CD14-positive monocyte (primary cell): ENCODE data around the gene PHF21B. TPM values are rescaled to one million over a fixed set of nuclear protein-coding genes. Genes with fewer than 3 reads are reported as not detected.

ENCODE experiments used
- DNase-seq, 3 donors: peaks; one replicate each; pipeline ENCODE4 v3.0.0-alpha.2; 2011 to 2022
- H2AFZ ChIP-seq: 2 replicates; pipeline ENCODE4 v1.6.0; 2012; ENCODE audit warnings: mild to moderate bottlenecking, low read depth, low read length, inconsistent platforms; ENCODE audit not compliant: insufficient read depth, poor library complexity, severe bottlenecking
- H3K27ac ChIP-seq, 2 donors: 1 replicate in 1 of 2; 2 replicates in 1 of 2; pipeline ENCODE4 v1.5.1; 2012 to 2013; ENCODE audit warnings: low read length in 2 of 2, control low read depth in 1 of 2, inconsistent platforms in 1 of 2, low read depth in 1 of 2, mild to moderate bottlenecking in 1 of 2
- H3K27me3 ChIP-seq, 2 donors: one replicate each; pipeline versions ENCODE4 v1.6.0 to v1.6.1; 2011 to 2013; ENCODE audit warnings: low read length in 2 of 2; ENCODE audit not compliant: control insufficient read depth in 2 of 2, insufficient read depth in 2 of 2
- H3K36me3 ChIP-seq, 2 donors: replicated peaks in 1 of 2; 1 replicate in 1 of 2; 2 replicates in 1 of 2; pipeline versions ENCODE4 v1.5.1 to v1.6.1; 2012 to 2013; ENCODE audit warnings: low read length in 2 of 2, control low read depth in 1 of 2, inconsistent platforms in 1 of 2, mild to moderate bottlenecking in 1 of 2; ENCODE audit not compliant: insufficient read depth in 2 of 2, control insufficient read depth in 1 of 2
- H3K4me1 ChIP-seq, 2 donors: 1 replicate in 1 of 2; 2 replicates in 1 of 2; pipeline versions ENCODE4 v1.5.1 to v1.6.1; 2012 to 2013; ENCODE audit warnings: low read length in 2 of 2, control low read depth in 1 of 2, inconsistent platforms in 1 of 2, mild to moderate bottlenecking in 1 of 2, moderate library complexity in 1 of 2; ENCODE audit not compliant: insufficient read depth in 2 of 2, control insufficient read depth in 1 of 2
- H3K4me2 ChIP-seq: replicated peaks from 2 replicates; pipeline ENCODE3; 2012; ENCODE audit warnings: low read length, moderate library complexity, mild to moderate bottlenecking; ENCODE audit not compliant: poor library complexity, severe bottlenecking; ENCODE audit errors: extremely low read depth
- H3K4me3 ChIP-seq, 3 experiments: fragments of 200-600 bp in 1 of 3; sonication (generic) in 1 of 3; replicated peaks in 1 of 3; 1 replicate in 2 of 3; 2 replicates in 1 of 3; pipeline ENCODE4 v1.5.1; 2011 to 2013; ENCODE audit warnings: low read length in 3 of 3, mild to moderate bottlenecking in 3 of 3, control low read depth in 2 of 3, low read depth in 2 of 3, inconsistent platforms in 1 of 3, moderate library complexity in 1 of 3
- H3K79me2 ChIP-seq: 2 replicates; pipeline ENCODE4 v1.6.0; 2012; ENCODE audit warnings: mild to moderate bottlenecking, control low read depth, inconsistent platforms, low read length, moderate library complexity; ENCODE audit not compliant: insufficient read depth
- H3K9ac ChIP-seq: 2 replicates; pipeline ENCODE4 v1.6.0; 2017; ENCODE audit warnings: low read length, mild to moderate bottlenecking; ENCODE audit not compliant: insufficient read depth, poor library complexity, severe bottlenecking
- H3K9me3 ChIP-seq, 2 donors: replicated peaks in 1 of 2; 1 replicate in 1 of 2; 2 replicates in 1 of 2; pipeline versions ENCODE4 v1.5.1 to v1.6.1; 2012 to 2013; ENCODE audit warnings: low read length in 2 of 2, control low read depth in 1 of 2; ENCODE audit not compliant: control insufficient read depth in 1 of 2, insufficient read depth in 1 of 2
- H4K20me1 ChIP-seq: 2 replicates; pipeline ENCODE4 v1.6.0; 2012; ENCODE audit warnings: mild to moderate bottlenecking, low read length, control low read depth, moderate library complexity; ENCODE audit not compliant: insufficient read depth
- H3K27ac Mint-ChIP-seq, 7 donors: one replicate each; pipeline ENCODE4 v1.8.0; 2020; ENCODE audit warnings: mild to moderate bottlenecking in 7 of 7, mixed read lengths in 7 of 7, moderate library complexity in 6 of 7, inconsistent platforms in 2 of 7
- H3K27me3 Mint-ChIP-seq, 3 donors: one replicate each; pipeline ENCODE4 v1.8.0; 2021 to 2022; ENCODE audit warnings: low read depth in 3 of 3, mild to moderate bottlenecking in 3 of 3, mixed read lengths in 3 of 3, moderate library complexity in 3 of 3, inconsistent platforms in 1 of 3
- H3K36me3 Mint-ChIP-seq, 2 donors: one replicate each; pipeline ENCODE4 v1.8.0; 2020; ENCODE audit warnings: mixed read lengths in 2 of 2, inconsistent platforms in 1 of 2, mild to moderate bottlenecking in 1 of 2
- H3K4me1 Mint-ChIP-seq: one replicate; pipeline ENCODE4 v1.8.0; 2020; ENCODE audit warnings: mild to moderate bottlenecking, mixed read lengths
- H3K4me3 Mint-ChIP-seq, 2 donors: one replicate each; pipeline ENCODE4 v1.8.0; 2020; ENCODE audit warnings: mild to moderate bottlenecking in 2 of 2, mixed read lengths in 2 of 2, moderate library complexity in 1 of 2
- H3K9me3 Mint-ChIP-seq, 7 donors: one replicate each; pipeline ENCODE4 v1.8.0; 2020 to 2022; ENCODE audit warnings: mixed read lengths in 7 of 7, mild to moderate bottlenecking in 6 of 7, moderate library complexity in 6 of 7, inconsistent platforms in 2 of 7
- WGBS: methylation state at CpG from one replicate; pipeline ENCODE4 v1.1.5; 2013; ENCODE audit warnings: missing lambda C conversion rate; ENCODE audit not compliant: insufficient coverage; 5-methylcytosine and 5-hydroxymethylcytosine counted together
- intact Hi-C, 2 donors: fragments of 100-400 bp; cut with micrococcal nuclease; formaldehyde crosslinking; loops; one replicate each; pipeline versions ENCODE4 v1.15.0 to v1.15.1; 2023
- polyA plus RNA-seq, 3 donors: library from polyadenylated mRNA; depleted of rRNA in 1 of 3; unstranded in 2 of 3; stranded (reverse) in 1 of 3; fragments of 300-500 nt in 2 of 3; fragments of >200 nt in 1 of 3; fragmentation: Illumina TruSeq in 2 of 3; gene quantifications; 1 replicate in 2 of 3; 2 replicates in 1 of 3; pipeline ENCODE4 v1.2.3, GENCODE V29; 2012 to 2021
- TF ChIP-seq, protein P1 (sequence below): fragments of 200-600 bp; IDR thresholded peaks from one replicate; pipeline ENCODE4 v1.8.0; 2022; ENCODE audit warnings: antibody characterized with exemption, mild to moderate bottlenecking

The PHF21B gene
- polyA plus RNA-seq, 3 donors, result not detected

DNA sequence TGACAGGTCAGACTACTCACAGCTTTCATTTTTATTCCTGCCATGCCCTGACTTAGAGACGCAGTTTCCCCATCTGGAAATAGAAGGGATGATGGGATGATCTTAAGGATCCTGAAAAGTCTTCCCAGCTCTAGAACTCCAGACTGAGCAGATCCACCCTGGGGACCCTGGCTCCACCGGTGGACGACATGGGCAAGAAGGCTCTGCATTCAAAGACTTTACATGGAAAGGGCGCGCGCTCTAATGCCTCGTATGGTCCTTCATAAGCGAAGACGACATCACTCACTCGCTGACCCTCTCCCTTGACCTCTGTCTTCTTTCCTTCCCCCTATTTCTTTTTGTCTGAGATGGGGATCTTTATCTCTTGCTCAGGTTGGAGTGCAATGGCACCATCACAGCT is 24.4 kb upstream of the PHF21B start:
- H3K4me2 ChIP-seq, result no peak overlapping the region
- intact Hi-C loops, result no loop called here
- TF ChIP-seq, protein P1, sequence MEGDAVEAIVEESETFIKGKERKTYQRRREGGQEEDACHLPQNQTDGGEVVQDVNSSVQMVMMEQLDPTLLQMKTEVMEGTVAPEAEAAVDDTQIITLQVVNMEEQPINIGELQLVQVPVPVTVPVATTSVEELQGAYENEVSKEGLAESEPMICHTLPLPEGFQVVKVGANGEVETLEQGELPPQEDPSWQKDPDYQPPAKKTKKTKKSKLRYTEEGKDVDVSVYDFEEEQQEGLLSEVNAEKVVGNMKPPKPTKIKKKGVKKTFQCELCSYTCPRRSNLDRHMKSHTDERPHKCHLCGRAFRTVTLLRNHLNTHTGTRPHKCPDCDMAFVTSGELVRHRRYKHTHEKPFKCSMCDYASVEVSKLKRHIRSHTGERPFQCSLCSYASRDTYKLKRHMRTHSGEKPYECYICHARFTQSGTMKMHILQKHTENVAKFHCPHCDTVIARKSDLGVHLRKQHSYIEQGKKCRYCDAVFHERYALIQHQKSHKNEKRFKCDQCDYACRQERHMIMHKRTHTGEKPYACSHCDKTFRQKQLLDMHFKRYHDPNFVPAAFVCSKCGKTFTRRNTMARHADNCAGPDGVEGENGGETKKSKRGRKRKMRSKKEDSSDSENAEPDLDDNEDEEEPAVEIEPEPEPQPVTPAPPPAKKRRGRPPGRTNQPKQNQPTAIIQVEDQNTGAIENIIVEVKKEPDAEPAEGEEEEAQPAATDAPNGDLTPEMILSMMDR, result no peak
- H2AFZ ChIP-seq, result no peak overlapping the region
- Mint-ChIP-seq H3K4me3 (no peak overlapping the region), H3K4me1 (no peaks in the 10 kb centered on the region), H3K9me3 (peaks cover 9 to 21% (median 16%) of the 10 kb centered on the region in 7 donors), H3K27me3 (peaks cover 0 to 12% (median 5%) of the 10 kb centered on the region in 3 donors), H3K27ac (no peak overlapping the region), H3K36me3 (no peaks in the 10 kb centered on the region)
- peaks cover 0 to 2% of the 10 kb centered on the region in 2 donors for H3K27me3 ChIP-seq
- no peak overlapping the region for H3K27ac ChIP-seq
- H3K4me1 ChIP-seq, result no peaks in the 10 kb centered on the region
- no peaks in the 10 kb centered on the region for H3K79me2 ChIP-seq
- no peak overlapping the region for H3K9ac ChIP-seq
- H4K20me1 ChIP-seq, result no peaks in the 10 kb centered on the region
- peaks cover 0 to 17% of the 10 kb centered on the region in 2 donors for H3K9me3 ChIP-seq
- H3K36me3 ChIP-seq, result no peaks in the 10 kb centered on the region
- no peak overlapping the region for H3K4me3 ChIP-seq
- DNase-seq, result no peak
- no CpG with 5 or more reads among the region's 10 CpGs for WGBS

DNA sequence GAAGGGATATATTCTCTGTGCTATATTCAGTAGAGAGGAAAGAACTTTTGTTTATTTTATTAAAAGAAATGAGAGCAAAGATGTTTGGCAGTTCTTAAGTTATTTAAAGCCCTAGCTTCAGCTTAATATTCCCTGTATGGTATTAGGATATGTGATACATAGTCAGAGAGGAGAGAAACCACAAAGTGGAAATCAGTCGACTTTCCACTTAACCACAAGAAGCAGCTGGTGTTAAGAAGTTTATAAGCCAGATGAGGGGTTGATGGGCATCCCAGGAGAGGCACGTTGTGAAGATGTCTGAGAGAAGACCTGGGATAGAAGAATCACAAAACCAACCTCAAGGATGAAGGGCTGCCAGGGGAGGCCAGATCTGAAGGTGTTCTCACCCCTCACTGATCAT is 23.3 kb upstream of the PHF21B start:
- Histone ChIP-seq H3K27ac (no peak overlapping the region), H3K79me2 (no peaks in the 10 kb centered on the region), H3K4me2 (no peak overlapping the region), H3K4me3 (no peak overlapping the region), H3K36me3 (no peaks in the 10 kb centered on the region), H2AFZ (no peak overlapping the region), H4K20me1 (no peaks in the 10 kb centered on the region), H3K4me1 (no peaks in the 10 kb centered on the region), H3K27me3 (peaks cover 0 to 3% of the 10 kb centered on the region in 2 donors), H3K9ac (no peak overlapping the region), H3K9me3 (peaks cover 0 to 7% of the 10 kb centered on the region in 2 donors)
- no CpG with 5 or more reads among the region's 2 CpGs for WGBS
- intact Hi-C loops, result no loop called here
- H3K4me1 Mint-ChIP-seq, result no peaks in the 10 kb centered on the region
- H3K4me3 Mint-ChIP-seq, result no peak overlapping the region
- no peaks in the 10 kb centered on the region for H3K36me3 Mint-ChIP-seq
- H3K9me3 Mint-ChIP-seq, result peaks cover 7 to 13% (median 9%) of the 10 kb centered on the region in 7 donors
- peaks cover 2 to 12% (median 3%) of the 10 kb centered on the region in 3 donors for H3K27me3 Mint-ChIP-seq
- TF ChIP-seq, protein P1, result no peak
- no peak overlapping the region for H3K27ac Mint-ChIP-seq
- DNase-seq, result no peak
